Activated naive CD4-positive, alpha-beta T cell treated with anti-CD3 and anti-CD28 coated beads, Interleukin-2, amount 50 U/mL, for 16 hours (primary cell): Measurements from ENCODE around the gene MEFV.

ENCODE experiments used
- DNase-seq: peaks from one replicate; pipeline ENCODE4 v3.0.0-alpha.2; 2020

The MEFV gene

DNA sequence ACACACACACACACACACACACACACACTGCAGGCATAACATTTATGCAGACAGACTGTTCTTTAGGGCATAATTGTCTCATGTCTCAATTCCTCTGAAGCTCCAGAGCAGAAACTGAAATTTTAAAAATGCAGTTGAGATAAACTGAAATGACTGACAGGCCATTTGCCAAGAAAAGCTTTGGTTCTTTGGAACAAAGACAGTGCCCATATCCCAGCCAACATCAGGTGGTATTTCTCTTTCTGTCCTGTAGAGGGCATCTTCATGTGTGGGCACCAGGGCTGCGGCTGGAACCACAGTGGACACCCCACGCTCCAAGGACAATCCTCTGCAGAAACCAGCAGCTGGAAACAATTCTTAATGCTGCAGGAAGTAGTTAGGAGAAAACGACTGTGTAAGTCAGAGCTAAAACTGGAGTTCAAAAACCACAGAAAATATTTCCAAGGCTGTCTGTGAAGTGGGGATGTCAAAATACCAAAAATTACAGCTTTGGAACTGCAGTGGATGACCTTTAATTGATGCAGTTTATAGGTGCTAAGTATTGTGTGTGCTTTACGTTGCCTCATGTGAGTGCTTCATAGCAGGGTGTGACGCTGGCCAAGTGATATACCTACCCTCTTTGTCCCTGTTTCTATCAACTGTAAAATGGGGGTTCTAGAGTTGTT, 10.6 kb upstream of the MEFV start:
- DNase-seq = no peak

DNA sequence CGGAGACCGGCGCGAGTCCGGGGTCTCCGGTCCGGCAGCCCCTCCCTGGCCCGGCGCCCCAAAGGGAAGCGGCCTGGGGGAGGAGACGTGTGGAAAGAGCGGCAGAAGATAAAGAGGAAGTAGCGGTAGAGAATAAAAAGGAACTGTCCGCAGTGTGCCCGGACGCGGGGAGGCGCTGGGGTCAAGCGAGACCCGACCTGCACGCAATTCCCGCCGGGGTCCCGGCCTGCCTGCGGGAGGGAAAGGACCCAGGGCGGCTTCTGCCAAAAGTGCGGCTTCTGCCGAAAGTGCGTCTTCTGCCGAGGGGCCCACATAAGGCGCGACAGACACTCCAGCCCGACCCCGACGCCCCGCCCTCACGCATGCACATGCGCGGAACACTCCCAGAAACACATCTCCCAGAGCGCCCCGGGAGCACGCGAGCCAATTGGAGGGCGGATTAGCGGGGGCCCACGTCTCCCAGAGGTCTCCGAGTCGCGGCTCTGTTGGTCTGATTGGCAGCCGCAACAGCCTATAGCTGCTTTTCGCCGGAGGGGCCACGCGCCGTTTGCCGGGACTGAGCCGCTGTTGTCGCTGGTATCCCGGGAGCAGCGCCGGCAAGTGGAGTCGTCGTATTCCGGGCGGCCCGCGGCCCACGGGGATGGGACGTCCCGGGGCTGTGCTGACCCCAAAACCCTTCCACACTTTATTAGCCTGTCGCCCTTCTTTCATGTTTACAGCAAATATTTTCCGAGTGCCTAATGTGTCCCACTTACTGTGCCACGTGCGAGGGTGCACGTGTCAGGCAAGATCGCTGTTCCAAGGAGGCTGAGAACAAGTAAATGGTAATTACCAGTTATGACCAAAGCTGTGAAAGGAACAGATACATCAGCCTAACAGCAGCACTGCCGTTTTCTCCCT, 8.0 kb upstream of the MEFV start:
- DNase-seq = peak; percentile 99

DNA sequence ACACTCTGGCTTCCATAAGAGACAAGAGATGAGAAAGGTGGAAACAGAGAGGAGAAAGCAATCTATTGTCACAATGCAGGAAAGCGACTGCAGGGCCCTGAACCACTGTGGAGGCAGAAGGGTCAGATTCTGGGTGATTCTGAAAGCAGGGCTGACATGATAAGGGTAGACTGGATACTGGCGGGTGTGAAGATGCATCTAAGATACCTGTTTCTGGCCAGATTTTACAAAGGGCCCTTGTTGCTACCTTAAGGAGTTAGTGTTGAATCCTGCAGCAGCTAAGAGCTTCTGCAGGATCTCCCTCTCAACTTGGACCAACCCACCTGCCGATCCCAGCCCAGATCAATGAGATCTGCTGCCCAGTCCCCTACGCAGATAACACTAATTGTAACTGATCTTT, 6.1 kb upstream of the MEFV start:
- DNase-seq = no peak

DNA sequence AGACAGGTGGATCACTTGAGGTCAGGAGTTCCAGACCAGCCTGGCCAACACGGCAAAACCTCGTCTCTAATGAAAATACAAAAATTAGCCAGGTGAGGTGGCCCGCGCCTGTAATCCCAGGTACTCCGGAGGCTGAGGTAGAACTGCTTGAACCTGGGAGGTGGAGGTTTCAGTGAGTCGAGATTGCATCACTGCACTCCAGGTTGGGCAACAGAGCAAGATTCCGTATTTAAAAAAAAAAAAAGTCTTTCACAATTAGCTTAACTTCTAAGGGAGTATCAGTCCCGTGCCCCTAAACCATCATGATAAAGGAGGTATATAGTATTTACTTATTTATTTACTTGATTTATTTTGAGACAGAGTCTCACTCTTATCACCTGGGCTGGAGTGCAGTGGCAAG, 3.4 kb upstream of the MEFV start:
- no peak for DNase-seq

DNA sequence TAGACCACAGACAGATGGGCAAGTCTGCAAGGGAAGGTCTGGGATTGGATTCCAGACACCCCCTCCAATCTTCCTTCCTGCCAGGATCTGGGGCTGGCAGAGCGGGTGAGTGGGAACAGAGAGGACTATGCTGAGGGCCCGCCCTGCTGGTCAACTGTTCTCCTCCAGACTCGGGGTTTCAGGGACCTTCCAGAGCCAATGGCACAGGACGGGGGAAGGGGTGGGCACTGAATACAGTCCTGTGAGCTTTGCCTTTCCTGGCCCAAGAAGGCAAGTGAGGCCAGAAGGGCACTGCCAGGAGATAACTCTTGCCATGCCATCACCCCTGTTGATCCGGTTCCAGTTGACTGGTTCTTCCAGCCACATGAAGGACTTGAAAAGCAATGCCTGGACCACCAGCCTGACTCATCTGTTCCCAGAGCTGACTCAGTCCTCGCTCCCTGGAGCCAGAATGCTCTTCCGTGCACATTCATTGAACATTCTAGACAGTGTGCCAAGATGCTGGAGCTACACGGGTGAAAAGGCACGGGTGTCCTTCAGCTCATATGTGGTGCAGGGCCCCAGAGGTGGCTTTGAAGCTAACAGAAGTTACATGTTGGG, 533 bp upstream of the MEFV start:
- DNase-seq = no peak

DNA sequence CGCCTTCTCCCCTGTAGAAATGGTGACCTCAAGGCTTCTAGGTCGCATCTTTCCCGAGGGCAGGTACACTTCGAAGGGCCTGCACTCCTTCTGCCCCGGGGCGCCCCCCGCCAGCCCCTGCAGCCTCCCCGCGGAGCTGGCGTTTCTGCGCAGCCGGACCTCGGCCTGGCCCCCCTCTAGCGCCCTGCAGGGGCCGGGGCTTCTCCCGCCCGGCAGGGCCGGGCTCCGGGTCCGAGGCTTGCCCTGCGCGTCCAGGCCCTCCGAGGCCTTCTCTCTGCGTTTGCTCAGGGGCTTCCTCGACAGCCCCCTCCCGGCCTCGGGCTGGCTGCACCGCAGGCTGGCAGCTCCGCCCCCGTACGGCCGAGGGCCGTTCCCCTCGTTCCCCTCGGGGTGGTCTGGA, 2.1 kb downstream of the MEFV start:
- DNase-seq = no peak

DNA sequence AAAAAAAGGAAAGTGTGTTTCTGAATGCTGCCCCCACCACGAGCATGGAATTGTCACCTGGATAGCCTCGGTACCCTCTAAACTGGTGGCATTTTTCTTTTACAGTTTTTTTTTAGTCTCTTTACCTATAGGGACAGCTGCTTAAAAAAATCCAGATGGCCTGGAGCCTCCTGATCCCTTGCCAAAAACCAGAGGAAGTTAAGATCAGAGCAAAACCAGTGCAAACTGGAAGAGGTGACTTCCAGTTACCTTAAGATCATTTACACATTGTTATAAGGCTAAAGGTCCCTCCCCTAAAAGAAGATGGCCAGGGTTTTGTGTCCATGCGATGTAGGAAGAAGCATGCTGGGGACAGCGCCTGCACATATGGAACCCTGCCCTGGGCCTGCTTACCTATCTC, 3.5 kb downstream of the MEFV start:
- DNase-seq = no peak

DNA sequence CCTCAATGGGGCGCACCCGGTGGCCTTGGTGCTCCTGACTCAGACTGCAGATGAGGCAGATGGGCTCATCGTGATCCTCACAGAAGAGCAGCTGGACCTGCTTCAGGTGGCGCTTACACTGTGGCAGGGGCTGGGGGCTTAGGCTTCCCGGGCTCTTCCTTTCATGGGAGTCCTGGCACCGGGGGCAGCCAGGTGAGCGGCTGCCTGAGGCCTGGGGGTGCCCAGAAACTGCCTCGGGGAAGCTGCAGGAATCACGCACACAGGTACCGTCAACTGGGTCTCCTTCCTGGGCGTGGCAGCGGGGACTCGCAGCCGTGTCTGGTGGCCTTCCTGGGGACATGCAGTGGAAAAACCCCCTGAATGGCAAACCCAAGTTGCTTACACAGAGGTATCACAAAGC, 7.0 kb downstream of the MEFV start:
- no peak for DNase-seq

DNA sequence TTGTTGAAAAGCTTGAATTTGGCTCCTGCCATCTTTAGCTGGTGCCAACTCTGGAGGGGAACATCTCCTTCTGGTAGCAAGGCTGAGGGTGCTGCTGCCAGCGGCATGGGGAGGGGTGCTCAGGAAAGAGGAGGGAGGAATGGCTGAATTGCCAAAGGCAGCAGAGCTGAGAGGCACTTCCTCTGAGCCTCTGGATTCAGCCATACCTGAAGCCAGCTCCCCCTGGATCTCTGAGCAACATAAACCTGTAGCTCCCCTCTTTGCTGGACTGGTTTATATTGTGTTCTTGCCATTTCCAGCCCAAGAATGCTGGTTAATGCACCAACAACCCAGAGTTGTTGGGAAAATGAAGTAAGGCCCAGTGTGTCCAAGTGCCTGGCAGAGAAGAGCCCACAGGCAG, 7.4 kb downstream of the MEFV start:
- no peak for DNase-seq

DNA sequence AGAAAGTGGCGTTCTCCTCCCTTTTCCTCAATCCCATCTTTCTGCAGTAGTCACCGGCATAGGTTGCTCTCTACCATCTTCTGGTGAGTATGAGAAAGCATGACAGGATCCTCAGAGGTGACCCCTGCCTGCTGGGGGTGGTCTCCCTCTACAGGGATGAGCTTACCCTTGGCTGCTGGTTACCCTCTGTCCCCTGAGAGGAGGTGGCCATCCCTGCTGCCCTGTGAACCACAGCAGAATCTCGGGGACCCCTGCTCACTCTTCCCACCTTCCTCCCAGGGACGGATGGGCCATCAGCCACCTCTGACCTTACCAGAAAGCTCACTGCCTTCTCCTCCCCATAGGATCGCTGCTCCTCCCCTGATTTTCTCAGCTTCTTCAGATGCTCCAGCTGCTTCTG, 7.8 kb downstream of the MEFV start:
- no peak for DNase-seq

DNA sequence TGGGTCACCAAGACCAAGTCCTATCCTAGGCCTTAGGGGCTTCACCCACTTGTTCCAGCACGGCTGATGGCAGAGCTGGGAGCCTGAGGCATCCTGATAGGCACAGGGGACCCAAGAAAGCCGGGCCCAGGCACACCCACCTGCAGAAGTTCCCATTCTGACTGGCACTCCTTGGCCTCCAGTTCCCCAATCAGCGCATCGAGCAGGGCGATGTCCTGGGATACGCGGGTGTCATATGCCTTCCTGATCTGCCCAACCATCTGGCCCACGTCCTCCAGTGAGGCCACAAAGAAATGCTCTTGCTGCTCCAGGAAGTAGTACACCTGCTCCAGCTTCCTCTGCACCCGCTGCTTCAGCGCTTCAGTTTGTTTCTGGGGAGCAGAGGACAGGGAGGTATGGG, 9.6 kb downstream of the MEFV start:
- no peak for DNase-seq

DNA sequence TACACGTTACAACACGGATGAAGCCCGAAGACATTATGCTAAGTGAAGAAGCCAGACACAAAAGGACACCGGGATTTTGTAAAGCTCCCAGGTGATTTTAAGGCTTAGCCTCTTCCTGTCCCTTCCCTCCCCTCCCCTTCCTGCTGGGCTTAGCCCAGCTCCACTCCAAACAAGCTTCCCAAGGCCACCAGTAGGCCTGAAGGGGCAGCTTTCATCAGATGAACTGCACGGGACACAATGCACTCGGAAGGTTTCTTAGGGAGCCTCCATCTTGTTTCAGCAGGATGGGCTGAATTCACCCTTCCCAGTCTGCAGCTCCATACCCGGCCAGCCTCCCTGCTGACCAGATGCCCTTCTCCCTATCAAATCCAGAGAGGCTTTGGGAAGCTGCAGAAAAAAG, 10.4 kb downstream of the MEFV start:
- no peak for DNase-seq

DNA sequence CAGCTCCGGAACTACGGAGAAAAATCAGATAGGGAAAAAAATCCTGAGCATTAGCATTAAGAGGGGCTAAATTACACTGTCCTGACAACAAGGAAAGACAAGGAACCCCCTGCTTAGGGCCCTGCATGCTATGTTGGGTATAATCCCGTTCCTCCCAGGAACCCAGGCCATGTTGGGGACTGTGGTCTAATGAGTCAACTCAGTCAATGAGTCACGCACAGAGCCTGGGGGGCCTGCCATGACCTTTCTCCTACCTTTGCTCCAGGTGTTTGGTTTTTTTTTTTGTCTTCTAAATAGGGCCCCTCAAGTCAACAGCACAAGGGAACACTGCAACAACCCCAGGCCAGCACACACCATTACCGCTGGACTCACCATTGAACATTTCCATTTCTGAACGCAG, 12.6 kb downstream of the MEFV start:
- DNase-seq = no peak

DNA sequence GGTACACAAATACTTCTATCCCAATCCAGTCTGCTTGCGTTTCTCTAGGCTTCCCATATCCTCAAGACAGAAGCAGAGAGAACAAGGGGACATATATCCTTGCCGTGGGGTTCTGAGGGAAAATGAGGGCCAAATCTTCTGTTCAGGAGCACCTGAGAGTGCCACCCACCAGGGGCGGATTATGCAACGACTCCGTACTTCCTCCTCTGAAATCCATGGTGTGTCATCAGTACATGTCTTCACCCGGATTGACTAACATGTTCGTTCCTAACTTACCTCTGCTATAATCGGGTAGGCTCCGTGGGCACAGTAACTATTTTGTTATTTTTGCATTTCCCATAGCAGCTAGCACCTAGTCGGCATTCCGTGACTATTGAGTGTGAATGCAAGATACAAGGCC, 13.7 kb downstream of the MEFV start:
- no peak for DNase-seq

DNA sequence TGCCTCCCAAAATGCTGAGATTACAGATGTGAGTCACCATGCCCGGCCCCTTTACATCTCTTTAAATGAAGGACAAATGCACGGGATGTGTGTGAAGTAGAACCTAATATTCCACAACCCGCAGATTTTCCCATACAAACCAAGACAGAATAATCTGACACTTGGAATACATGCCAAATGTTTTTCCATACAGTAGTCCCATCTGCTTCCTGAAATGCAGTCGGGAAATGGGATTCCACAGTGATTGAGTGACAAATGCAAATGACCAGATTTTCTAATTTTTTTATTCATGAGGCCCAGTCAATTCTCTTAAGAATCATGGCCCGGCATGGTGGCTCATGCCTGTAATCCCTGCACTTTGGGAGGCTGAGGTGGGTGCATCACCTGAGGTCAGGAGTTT, 14.7 kb downstream of the MEFV start:
- DNase-seq = no peak

DNA sequence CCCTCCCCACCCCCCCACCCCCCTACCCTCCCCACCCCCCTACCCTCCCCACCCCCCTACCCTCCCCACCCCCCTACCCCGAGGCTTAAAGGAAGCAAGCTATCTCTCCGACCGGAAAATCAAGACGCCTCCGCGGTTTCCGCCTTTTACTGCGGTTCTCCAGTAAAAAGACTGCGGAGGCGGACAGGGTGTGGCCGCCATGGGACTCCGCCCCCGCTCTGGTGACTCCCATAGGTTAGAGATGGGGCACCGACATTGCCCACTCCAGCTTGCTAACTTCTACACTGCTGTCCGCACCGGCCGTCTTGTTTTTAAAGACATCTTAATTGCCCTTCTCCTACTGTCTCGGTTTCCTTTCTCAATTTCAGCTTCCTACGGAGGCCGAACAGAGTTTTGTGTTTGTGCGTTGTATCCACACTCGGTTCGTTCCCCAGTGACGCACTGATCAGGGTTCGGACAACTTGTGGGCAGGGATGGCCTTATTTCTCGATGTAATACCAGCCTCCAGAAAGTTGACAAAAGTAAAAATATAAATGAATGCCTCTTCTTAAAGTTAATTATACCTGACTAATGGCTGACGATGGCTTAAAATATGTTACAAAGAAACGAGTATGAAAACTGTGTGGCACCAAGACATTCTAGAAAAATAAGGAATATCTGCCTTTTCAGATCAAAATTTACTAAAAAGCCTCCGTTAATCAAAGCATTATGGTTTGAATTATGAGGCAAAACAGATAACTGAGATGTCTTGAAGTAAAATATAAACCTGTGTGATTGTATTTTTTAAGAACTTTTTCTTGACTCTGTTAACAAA, 20.4 kb downstream of the MEFV start:
- DNase-seq = peak; percentile 34

DNA sequence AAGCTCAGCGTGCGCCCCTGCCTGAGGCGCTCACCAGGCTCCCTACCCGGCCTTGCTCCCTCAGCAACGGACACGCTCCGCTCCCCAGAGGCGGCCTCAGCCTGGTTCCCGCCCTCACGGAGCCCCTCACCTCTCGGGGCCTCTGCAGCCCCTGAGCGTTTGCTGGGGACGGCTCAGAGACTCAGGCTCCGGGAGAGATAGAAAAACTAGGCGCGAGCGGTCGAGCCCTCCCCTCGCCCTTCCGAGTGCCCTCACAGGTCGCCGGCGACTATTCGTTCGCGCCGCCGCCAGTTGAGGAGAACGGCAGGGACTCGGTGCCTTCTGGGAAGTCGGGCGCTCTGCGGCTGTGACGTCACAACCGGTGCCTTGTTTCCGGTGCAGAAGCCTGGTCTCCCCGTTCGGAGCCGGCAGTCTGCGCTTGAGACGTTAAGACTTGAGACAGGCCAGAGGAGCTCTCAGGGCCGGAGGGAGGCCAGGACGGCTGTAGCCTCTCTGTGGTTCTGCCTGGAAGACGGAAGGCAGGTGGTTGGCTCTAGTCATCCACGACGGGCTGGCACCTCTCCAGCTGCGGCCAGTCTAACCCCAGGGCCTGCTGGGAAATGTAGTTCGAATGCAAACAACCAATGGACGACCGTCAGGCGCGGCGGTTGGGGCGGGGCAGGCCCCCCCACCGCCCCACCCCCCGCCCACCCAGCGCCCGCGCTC, 21.4 kb downstream of the MEFV start, which contains the start of gene ZNF200:
Gene ZNF200 (minus strand): TSS at position 302 of the 705 bp plus-strand sequence. CDS start 1,403 bp downstream, outside the sequence.
- peak; percentile 93 for DNase-seq

DNA sequence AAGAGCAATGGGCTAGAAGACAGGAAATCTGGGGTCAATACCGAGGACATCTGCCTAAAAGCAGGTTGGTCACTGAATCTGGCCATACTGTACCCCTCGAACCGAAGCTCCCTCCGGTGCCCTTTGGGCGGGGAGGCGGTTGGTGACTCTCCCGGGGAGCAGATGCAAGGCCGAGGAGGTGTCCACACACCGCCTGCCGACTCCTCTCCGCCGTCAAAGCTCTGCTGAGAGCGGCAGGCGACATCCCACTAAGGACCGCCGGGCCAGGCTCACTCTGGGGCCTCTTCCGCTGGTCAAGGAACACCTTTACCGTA, 21.9 kb downstream of the MEFV start:
- DNase-seq = no peak

DNA sequence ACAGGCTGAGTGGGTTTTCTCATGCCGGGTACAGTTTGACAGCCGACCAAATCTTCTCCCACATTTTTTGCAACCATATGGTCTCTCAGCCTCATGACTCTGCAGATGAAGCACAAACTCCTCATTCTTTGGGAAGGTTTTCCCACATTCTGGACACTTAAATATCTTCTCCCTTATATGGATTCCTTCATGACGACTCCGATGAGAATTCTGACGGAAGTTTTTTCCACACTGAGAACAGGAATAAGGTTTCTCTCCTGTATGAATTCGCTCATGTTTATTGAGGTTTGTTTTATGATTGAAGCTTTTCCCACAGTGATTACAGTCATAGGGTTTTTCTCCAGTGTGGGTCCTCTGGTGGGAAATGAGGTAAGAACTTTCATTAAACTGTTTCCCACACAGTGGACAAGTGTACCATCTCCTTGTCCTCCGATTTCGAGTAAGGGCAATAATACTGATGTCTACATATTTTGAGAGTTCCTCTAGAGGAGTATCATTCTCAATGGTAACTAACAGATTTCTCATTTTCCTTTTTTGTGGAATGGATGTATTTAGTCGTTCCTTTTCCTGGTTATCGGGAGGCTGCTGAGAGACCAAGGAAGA, 32.4 kb downstream of the MEFV start:
- no peak for DNase-seq

DNA sequence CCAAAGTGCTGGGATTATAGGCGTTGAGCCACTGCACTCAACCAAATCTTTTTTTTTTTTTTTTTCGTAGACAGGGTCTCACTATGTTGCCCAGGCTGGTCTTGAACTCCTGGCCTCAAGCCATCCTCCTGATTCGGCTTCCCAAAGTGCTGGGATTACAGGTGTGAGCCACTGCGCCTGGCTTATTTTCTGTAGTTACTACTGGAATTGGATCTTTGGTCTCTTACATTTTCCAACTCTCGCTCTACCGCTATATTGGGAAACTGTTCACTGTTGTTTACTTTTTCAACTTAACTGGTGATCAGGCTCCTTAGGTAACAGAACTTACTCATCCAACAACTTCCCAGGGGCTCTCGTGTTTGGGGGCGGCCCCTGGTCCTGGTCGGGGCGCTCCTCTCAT, 35.6 kb downstream of the MEFV start:
- DNase-seq = no peak

DNA sequence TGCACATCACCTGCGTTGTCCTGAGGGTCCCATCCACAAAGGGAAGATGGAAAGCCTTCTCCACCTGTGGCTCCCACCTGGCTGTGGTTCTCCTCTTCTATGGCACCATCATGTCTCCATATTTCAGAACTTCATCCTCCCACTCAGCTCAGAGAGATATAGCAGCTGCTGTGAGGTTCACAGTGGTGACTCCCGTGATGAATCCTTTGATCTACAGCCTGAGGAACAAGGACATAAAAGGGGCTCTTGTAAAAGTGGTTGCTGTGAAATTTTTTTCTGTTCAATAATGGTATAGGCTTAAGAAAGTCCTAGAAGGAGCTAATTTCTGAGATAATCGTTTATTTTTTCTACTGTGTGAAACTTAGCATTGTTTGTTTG, 40.2 kb downstream of the MEFV start:
- no peak for DNase-seq

DNA sequence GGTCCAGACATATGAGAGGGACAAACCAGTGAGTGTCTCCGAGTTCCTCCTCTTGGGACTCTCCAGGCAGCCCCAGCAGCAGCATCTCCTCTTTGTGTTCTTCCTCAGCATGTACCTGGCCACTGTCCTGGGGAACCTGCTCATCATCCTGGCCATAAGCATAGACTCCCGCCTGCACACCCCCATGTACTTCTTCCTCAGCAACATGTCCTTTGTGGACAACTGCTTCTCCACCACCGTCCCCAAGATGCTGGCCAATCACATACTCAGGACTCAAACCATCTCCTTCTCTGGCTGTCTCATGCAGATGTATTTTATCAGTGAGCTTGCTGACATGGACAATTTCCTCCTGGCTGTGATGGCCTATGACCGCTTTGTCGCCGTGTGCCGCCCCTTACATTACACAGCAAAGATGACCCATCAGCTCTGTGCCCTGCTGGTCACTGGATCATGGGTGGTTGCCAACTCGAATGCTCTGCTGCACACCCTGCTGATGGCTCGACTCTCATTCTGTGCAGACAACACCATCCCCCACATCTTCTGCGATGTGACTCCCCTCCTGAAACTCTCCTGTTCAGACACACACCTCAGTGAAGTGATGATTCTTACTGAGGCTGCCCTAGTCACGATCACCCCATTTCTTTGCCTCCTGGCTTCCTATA, 40.7 kb downstream of the MEFV start:
- DNase-seq = no peak
